Endothelial cell of umbilical vein (primary cell): ENCODE results near the gene TLN1. TPM values are rescaled to one million over a fixed set of nuclear protein-coding genes. Genes with fewer than 3 reads are reported as not detected.

ENCODE experiments used
- BruUV-seq: library from RNA; stranded (reverse); fragments of 400-500 nt; replicated peaks from 2 replicates; lab custom pipeline; 2021; lab: Mats Ljungman, UMichigan
- CTCF ChIA-PET: fragments of 300-600, 350-600 bp; sonication (Branson Sonifier 250); formaldehyde crosslinking; loops from one replicate; lab custom pipeline; 2021; ENCODE audit warnings: antibody characterized with exemption, inconsistent platforms; lab: Charles Lee
- POLR2A ChIA-PET: fragments of 300-600, 350-600 bp; sonication (Branson Sonifier 250); formaldehyde crosslinking; loops from one replicate; lab custom pipeline; 2021; ENCODE audit warnings: antibody characterized with exemption, inconsistent platforms; lab: Charles Lee
- DNase-seq: peaks from one replicate; pipeline ENCODE4 v3.0.0-alpha.2; 2011; ENCODE audit warnings: low read depth, low spot score
- FAIRE-seq: peaks from 2 replicates; lab custom pipeline; 2011; peaks lifted over from hg19 to GRCh38; lab: Jason Lieb, UNC
- H2AFZ ChIP-seq: 2 replicates; pipeline ENCODE4 v1.6.0; 2012; ENCODE audit warnings: low read depth, low read length, control low read depth, inconsistent platforms
- H3K27ac ChIP-seq: 2 replicates; pipeline ENCODE4 v1.5.1; 2011; ENCODE audit warnings: low read depth, mild to moderate bottlenecking, control low read depth, low read length, moderate library complexity; ENCODE audit not compliant: insufficient read depth
- H3K27me3 ChIP-seq, 2 experiments: 2 replicates each; pipeline versions ENCODE4 v1.6.0 to v1.6.1; 2011; ENCODE audit warnings: low read length in 2 of 2, mixed read lengths in 1 of 2; ENCODE audit not compliant: control insufficient read depth in 2 of 2, insufficient read depth in 2 of 2
- H3K36me3 ChIP-seq, 2 experiments: 2 replicates in 1 of 2; 3 replicates in 1 of 2; pipeline ENCODE4 v1.5.1; 2011; ENCODE audit warnings: low read length in 2 of 2, mild to moderate bottlenecking in 1 of 2, moderate library complexity in 1 of 2; ENCODE audit not compliant: control insufficient read depth in 2 of 2, insufficient read depth in 2 of 2; ENCODE audit errors: extremely low read depth in 1 of 2
- H3K4me1 ChIP-seq: 3 replicates; pipeline ENCODE4 v1.5.1; 2011; ENCODE audit warnings: mild to moderate bottlenecking, low read length; ENCODE audit not compliant: control insufficient read depth, insufficient read depth; ENCODE audit errors: extremely low read depth
- H3K4me2 ChIP-seq: 2 replicates; pipeline ENCODE4 v1.6.1; 2011; ENCODE audit warnings: low read length, control low read depth, mixed read lengths; ENCODE audit not compliant: insufficient read depth
- H3K4me3 ChIP-seq, 3 experiments: fragments of 200-600 bp in 1 of 3; sonication (generic), shearing (Covaris generic) in 1 of 3; replicated peaks in 1 of 3; 2 replicates each; pipeline ENCODE4 v1.5.1; 2011 to 2016; ENCODE audit warnings: control low read depth in 3 of 3, low read length in 3 of 3, mild to moderate bottlenecking in 2 of 3, inconsistent platforms in 1 of 3, low read depth in 1 of 3, moderate library complexity in 1 of 3; ENCODE audit not compliant: insufficient read depth in 1 of 3
- H3K79me2 ChIP-seq: 2 replicates; pipeline ENCODE4 v1.6.0; 2012; ENCODE audit warnings: low read length, inconsistent platforms; ENCODE audit not compliant: control insufficient read depth, insufficient read depth
- H3K9ac ChIP-seq: replicated peaks from 2 replicates; pipeline ENCODE3; 2011; ENCODE audit warnings: low read length, control low read depth; ENCODE audit not compliant: insufficient read depth; ENCODE audit errors: extremely low read depth
- H3K9me1 ChIP-seq: replicated peaks from 3 replicates; pipeline ENCODE4 v1.6.0; 2011; ENCODE audit warnings: mild to moderate bottlenecking, low read length; ENCODE audit not compliant: control insufficient read depth, insufficient read depth; ENCODE audit errors: extremely low read depth
- H3K9me3 ChIP-seq: replicated peaks from 2 replicates; pipeline ENCODE4 v1.5.1; 2012; ENCODE audit warnings: low read length, inconsistent platforms; ENCODE audit not compliant: control insufficient read depth, insufficient read depth
- H4K20me1 ChIP-seq: replicated peaks from 2 replicates; pipeline ENCODE3; 2011; ENCODE audit warnings: mild to moderate bottlenecking, low read length; ENCODE audit not compliant: control insufficient read depth, insufficient read depth; ENCODE audit errors: extremely low read depth
- EZH2 ChIP-seq: IDR thresholded peaks from 2 replicates; pipeline ENCODE4 v1.6.1; 2012; ENCODE audit warnings: borderline replicate concordance, low read depth, mild to moderate bottlenecking, moderate library complexity, low read length, inconsistent platforms; ENCODE audit not compliant: severe bottlenecking
- FOS ChIP-seq: IDR thresholded peaks from 2 replicates; pipeline ENCODE4 v1.6.1; 2011; ENCODE audit warnings: mild to moderate bottlenecking, low read length, moderate library complexity, borderline replicate concordance; ENCODE audit not compliant: insufficient read depth
- GATA2 ChIP-seq: IDR thresholded peaks from 2 replicates; pipeline ENCODE4 v1.7.0; 2011; ENCODE audit warnings: low read depth, mild to moderate bottlenecking, moderate library complexity, mixed read lengths, low read length; ENCODE audit not compliant: insufficient read length, insufficient read depth
- JUN ChIP-seq: IDR thresholded peaks from 2 replicates; pipeline ENCODE4 v1.6.1; 2011; ENCODE audit warnings: borderline replicate concordance, low read depth; ENCODE audit not compliant: insufficient read length, insufficient read depth
- MYC ChIP-seq: IDR thresholded peaks from one replicate; pipeline ENCODE4 v1.6.1; 2011; ENCODE audit warnings: mild to moderate bottlenecking, low read depth, low read length
- POLR2A ChIP-seq: IDR thresholded peaks from 2 replicates; pipeline ENCODE4 v1.6.1; 2012; ENCODE audit warnings: low read depth, mild to moderate bottlenecking, control low read depth, low read length
- POLR2AphosphoS5 ChIP-seq: IDR thresholded peaks from 2 replicates; pipeline ENCODE4 v1.6.1; 2012; ENCODE audit warnings: low read depth, mild to moderate bottlenecking, control low read depth, low read length, moderate library complexity; ENCODE audit not compliant: insufficient read depth
- dilution Hi-C: fragments of 300-500 bp; cut with MboI; formaldehyde crosslinking; loops from one replicate; pipeline ENCODE4 v1.15.0; 2019; ENCODE audit warnings: low sequenced_read_pairs; ENCODE audit not compliant: extremely low pct_ligation_motif_present
- intact Hi-C: fragments of 100-400 bp; cut with micrococcal nuclease; formaldehyde crosslinking; loops from one replicate; pipeline ENCODE4 v1.10.0; 2022
- polyA plus RNA-seq, 4 experiments: library from polyadenylated mRNA; depleted of rRNA in 3 of 4; stranded (reverse) in 3 of 4; unstranded in 1 of 4; fragments of >200 nt; gene quantifications; 2 replicates each; pipeline versions ENCODE4 v1.2.1 to v1.2.3, GENCODE V29; 2011 to 2012; ENCODE audit warnings: missing spikeins in 1 of 4
- total RNA-seq: library from RNA; stranded (reverse); gene quantifications from 2 replicates; pipeline ENCODE4 v1.2.3, GENCODE V29; 2021
- TF ChIP-seq, protein P1 (sequence below): IDR thresholded peaks from 2 replicates; pipeline ENCODE4 v1.6.1; 2011; ENCODE audit not compliant: insufficient read depth, insufficient read length
- TF ChIP-seq, protein P2 (sequence below), 2 donors: IDR thresholded peaks; 1 replicate in 1 of 2; 2 replicates in 1 of 2; pipeline ENCODE4 v1.5.1; 2011; ENCODE audit warnings: low read length in 2 of 2, mild to moderate bottlenecking in 2 of 2, moderate library complexity in 2 of 2, control low read depth in 1 of 2, inconsistent platforms in 1 of 2, low read depth in 1 of 2; ENCODE audit not compliant: insufficient read depth in 1 of 2; ENCODE audit errors: extremely low read depth in 1 of 2

The TLN1 gene
- total and polyA plus RNA-seq, 2 donors (not counting 3 experiments of a cell fraction or from before 2014, with no cell fraction given), result 120 to 450 TPM

DNA sequence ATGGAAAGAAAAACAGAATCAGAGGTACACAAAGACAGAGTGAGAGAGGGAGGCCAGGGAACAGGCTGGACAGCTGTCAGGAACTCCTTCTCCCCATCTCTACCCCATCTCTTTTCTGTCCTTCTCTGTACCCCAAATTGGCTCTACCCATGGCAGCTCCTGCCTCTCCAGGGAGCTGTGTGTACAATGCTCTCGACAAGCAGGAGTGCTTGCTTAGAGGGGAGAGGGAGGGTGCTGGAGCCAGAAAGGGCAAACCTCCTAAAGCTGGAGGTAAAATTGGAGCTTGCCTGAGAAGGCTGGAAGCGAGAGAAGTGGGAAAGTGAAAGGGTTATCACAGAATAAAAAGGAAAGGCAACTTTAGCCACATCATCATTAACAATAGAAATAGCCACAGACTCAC is 48.7 kb downstream of the TLN1 start:
- no peak overlapping the region for H3K4me2 ChIP-seq
- intact Hi-C loops, result no loop called here
- no peak overlapping the region for H3K27ac ChIP-seq
- H3K36me3 ChIP-seq, result peaks cover 8 to 26% of the 10 kb centered on the region in 2 experiments
- no peak for FAIRE-seq
- no TSS peak for BruUV-seq
- H3K27me3 ChIP-seq, result no peaks in the 10 kb centered on the region
- H3K9me3 ChIP-seq, result no peaks in the 10 kb centered on the region
- peaks cover 7% of the 10 kb centered on the region for H3K4me1 ChIP-seq
- H2AFZ ChIP-seq, result no peak overlapping the region
- no peak overlapping the region for H3K9ac ChIP-seq
- CTCF ChIA-PET, result interaction anchor here (4.1 kb wide), 1 partner anchor 13 kb away, joined by 26 read pairs; no protein-coding TSS in a partner anchor
- dilution Hi-C loops, result no loop called here
- no peak for TF ChIP-seq POLR2AphosphoS5
- TF ChIP-seq EZH2, result no peak
- TF ChIP-seq FOS, result no peak
- TF ChIP-seq GATA2, result no peak
- TF ChIP-seq, protein P1, sequence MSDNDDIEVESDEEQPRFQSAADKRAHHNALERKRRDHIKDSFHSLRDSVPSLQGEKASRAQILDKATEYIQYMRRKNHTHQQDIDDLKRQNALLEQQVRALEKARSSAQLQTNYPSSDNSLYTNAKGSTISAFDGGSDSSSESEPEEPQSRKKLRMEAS, result no peak
- TF ChIP-seq, protein P2, sequence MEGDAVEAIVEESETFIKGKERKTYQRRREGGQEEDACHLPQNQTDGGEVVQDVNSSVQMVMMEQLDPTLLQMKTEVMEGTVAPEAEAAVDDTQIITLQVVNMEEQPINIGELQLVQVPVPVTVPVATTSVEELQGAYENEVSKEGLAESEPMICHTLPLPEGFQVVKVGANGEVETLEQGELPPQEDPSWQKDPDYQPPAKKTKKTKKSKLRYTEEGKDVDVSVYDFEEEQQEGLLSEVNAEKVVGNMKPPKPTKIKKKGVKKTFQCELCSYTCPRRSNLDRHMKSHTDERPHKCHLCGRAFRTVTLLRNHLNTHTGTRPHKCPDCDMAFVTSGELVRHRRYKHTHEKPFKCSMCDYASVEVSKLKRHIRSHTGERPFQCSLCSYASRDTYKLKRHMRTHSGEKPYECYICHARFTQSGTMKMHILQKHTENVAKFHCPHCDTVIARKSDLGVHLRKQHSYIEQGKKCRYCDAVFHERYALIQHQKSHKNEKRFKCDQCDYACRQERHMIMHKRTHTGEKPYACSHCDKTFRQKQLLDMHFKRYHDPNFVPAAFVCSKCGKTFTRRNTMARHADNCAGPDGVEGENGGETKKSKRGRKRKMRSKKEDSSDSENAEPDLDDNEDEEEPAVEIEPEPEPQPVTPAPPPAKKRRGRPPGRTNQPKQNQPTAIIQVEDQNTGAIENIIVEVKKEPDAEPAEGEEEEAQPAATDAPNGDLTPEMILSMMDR (IDR thresholded peaks at IDR 0.05; ENCODE audit: extremely low read depth in 1 of 2, insufficient read depth in 1 of 2, low read depth in 1 of 2, low read length in 2 of 2), result no peak
- no peak for TF ChIP-seq JUN
- no peak for TF ChIP-seq MYC
- no peak for TF ChIP-seq POLR2A
- POLR2A ChIA-PET, result no interaction called here
- no peak overlapping the region for H3K4me3 ChIP-seq
- no peak for DNase-seq
- no peaks in the 10 kb centered on the region for H3K9me1 ChIP-seq
- no peaks in the 10 kb centered on the region for H4K20me1 ChIP-seq
- H3K79me2 ChIP-seq, result peaks cover 19% of the 10 kb centered on the region
